Uterus (tissue), 4 donors: ENCODE measurements around the gene RIMOC1. TPM values are rescaled to one million over a fixed set of nuclear protein-coding genes. Genes with fewer than 3 reads are reported as not detected.

Experiments used
- DNase-seq, 2 donors: peaks; one replicate each; pipeline ENCODE4 v3.0.0-alpha.2; 2019 to 2020
- H3K27ac ChIP-seq, 2 donors: fragments of 200-600 bp; sonication (generic); 1 replicate in 1 of 2; 2 replicates in 1 of 2; pipeline ENCODE4 v1.5.1; 2016 to 2018
- H3K27me3 ChIP-seq, 2 donors: fragments of 200-600 bp; sonication (generic); one replicate each; pipeline ENCODE4 v1.5.1; 2018 to 2019; ENCODE audit warnings: control low read depth in 1 of 2
- H3K36me3 ChIP-seq, 2 donors: fragments of 200-600 bp; sonication (generic); one replicate each; pipeline ENCODE4 v1.5.1; 2019; ENCODE audit warnings: control low read depth in 1 of 2
- H3K4me1 ChIP-seq, 2 donors: fragments of 200-600 bp; sonication (generic); one replicate each; pipeline ENCODE4 v1.5.1; 2018 to 2019; ENCODE audit warnings: control low read depth in 1 of 2
- H3K4me3 ChIP-seq, 2 donors: fragments of 200-600 bp; sonication (generic); 1 replicate in 1 of 2; 2 replicates in 1 of 2; pipeline ENCODE4 v1.5.1; 2018 to 2019; ENCODE audit warnings: mild to moderate bottlenecking in 1 of 2
- H3K9me3 ChIP-seq, 2 donors: fragments of 200-600 bp; sonication (generic); one replicate each; pipeline ENCODE4 v1.5.1; 2019; ENCODE audit warnings: control low read depth in 1 of 2
- CTCF ChIP-seq, 4 experiments: fragments of 200-600 bp in 2 of 4; fragments of 450-650 bp in 2 of 4; sonication (generic) in 2 of 4; IDR thresholded peaks; one replicate each; pipeline ENCODE4 v1.5.1; 2016 to 2019; ENCODE audit warnings: antibody characterized with exemption in 4 of 4, mild to moderate bottlenecking in 2 of 4, moderate library complexity in 1 of 4
- POLR2A ChIP-seq, 2 donors: fragments of 450-650 bp; IDR thresholded peaks; one replicate each; pipeline ENCODE4 v1.6.1; 2016; ENCODE audit warnings: antibody characterized with exemption in 2 of 2, mild to moderate bottlenecking in 1 of 2, moderate library complexity in 1 of 2
- intact Hi-C: fragments of 100-400 bp; cut with DNase I; formaldehyde crosslinking; loops from one replicate; pipeline ENCODE4 v1.15.1; 2023; ENCODE audit warnings: low total_unique reads
- total RNA-seq, 4 donors: library from RNA; depleted of rRNA in 3 of 4; stranded (reverse); fragments of >200 nt in 3 of 4; gene quantifications; one replicate each; pipeline versions ENCODE4 v1.1.0 to v1.2.4, GENCODE V29; 2014 to 2023
- donor health status: DM: yes; HTN: yes; CAD: no.

Gene RIMOC1
- total RNA-seq: 10 to 100 TPM in 3 of 4 donors, 1 to 10 TPM in 1; 9.2 to 23.8 (median 22.6) TPM

- Histone ChIP-seq H3K4me1 (peaks cover 6 to 9% of the 10 kb centered on the region in 2 donors), H3K27me3 (no peaks in the 10 kb centered on the region), H3K9me3 (no peaks in the 10 kb centered on the region), H3K27ac (peak within 1 kb of the TSS; percentile 90 to 94), H3K36me3 (no peaks in the 10 kb centered on the region), H3K4me3 (peak within 1 kb of the TSS; percentile 72 to 76)
- peak in 2 of 4 experiments; percentile 7 to 15 for TF ChIP-seq CTCF (IDR thresholded peaks at IDR 0.05)
- peak; percentile 42 to 76 for TF ChIP-seq POLR2A (IDR thresholded peaks at IDR 0.05)
- intact Hi-C loops: no loop called here
- peak; percentile 98 to 99 for DNase-seq
Observed at GRCh38 chr5:41903892-41904799, at the start of gene RIMOC1. Gene RIMOC1 (plus strand): TSS chr5:41904344. CDS start chr5:41904368, 24 bp downstream.

GRCh38 chr5:41856644-41857491 lies 47.3 kb upstream of the RIMOC1 start:
- peak; percentile 23 to 52 for DNase-seq
- intact Hi-C loops: no loop called here
- H3K27ac ChIP-seq: no peak overlapping the region
- H3K9me3 ChIP-seq: no peaks in the 10 kb centered on the region
- H3K36me3 ChIP-seq: no peaks in the 10 kb centered on the region
- H3K4me3 ChIP-seq: no peak overlapping the region
- no peaks in the 10 kb centered on the region for H3K4me1 ChIP-seq
- peak; percentile 59 to 79 (median 74) for TF ChIP-seq CTCF (IDR thresholded peaks at IDR 0.05)
- TF ChIP-seq POLR2A (IDR thresholded peaks at IDR 0.05): no peak
- no peaks in the 10 kb centered on the region for H3K27me3 ChIP-seq

- Histone ChIP-seq H3K9me3 (no peaks in the 10 kb centered on the region), H3K4me1 (no peaks in the 10 kb centered on the region), H3K36me3 (no peaks in the 10 kb centered on the region), H3K4me3 (no peak overlapping the region), H3K27me3 (no peaks in the 10 kb centered on the region), H3K27ac (no peak overlapping the region)
- no peak for DNase-seq
- TF ChIP-seq POLR2A (IDR thresholded peaks at IDR 0.05): no peak
- intact Hi-C loops: no loop called here
Observed at GRCh38 chr5:41857989-41858388, 46.2 kb upstream of the RIMOC1 start.

GRCh38 chr5:41858890-41859289 lies 45.3 kb upstream of the RIMOC1 start:
- intact Hi-C loops: no loop called here

More at GRCh38 chr5:41858890-41859289, 45.3 kb upstream of the RIMOC1 start:
- Histone ChIP-seq H3K9me3 (no peaks in the 10 kb centered on the region), H3K4me3 (no peak overlapping the region), H3K27ac (no peak overlapping the region), H3K4me1 (no peaks in the 10 kb centered on the region), H3K36me3 (no peaks in the 10 kb centered on the region), H3K27me3 (no peaks in the 10 kb centered on the region)
- no peak for DNase-seq
- TF ChIP-seq CTCF (IDR thresholded peaks at IDR 0.05): no peak
- no peak for TF ChIP-seq POLR2A (IDR thresholded peaks at IDR 0.05)
